Lung (tissue), 5 donors: ENCODE data around the gene ARCN1. TPM values are rescaled to one million over a fixed set of nuclear protein-coding genes. Genes with fewer than 3 reads are reported as not detected.

Source experiments
- polyA plus RNA-seq, 2 donors: library from polyadenylated mRNA; stranded (reverse); fragments of 200-250 nt; gene quantifications; one replicate each; pipeline ENCODE4 v1.2.1, GENCODE V29; 2013
- small RNA-seq: library from RNA; depleted of rRNA; stranded (forward); fragments of <200 nt; gene quantifications from one replicate; pipeline ENCODE3, GENCODE V24; 2014; ENCODE audit warnings: low replicate concordance
- total RNA-seq, 2 donors: library from RNA; depleted of rRNA in 1 of 2; stranded (reverse); fragments of >200 nt in 1 of 2; gene quantifications; one replicate each; pipeline ENCODE4 v1.2.1, GENCODE V29; 2014 to 2021
- donor health status: Bipolar disorder and iron deficiency.
- donor health status: healthy.
- donor health status: DM: yes; HTN: yes; CAD: no.

Gene ARCN1
- total and polyA plus RNA-seq, 4 donors, result 72.4 to 123 (median 106) TPM

Small RNAs within 50 kb of the gene (small RNA-seq; reads per million reads assigned to genes)
- not detected for gene RNU6-1157P

Other genes with a start within 250 kb of the ARCN1 start
- gene CD3D, start 229.7 kb upstream of the ARCN1 start, total RNA-seq, result 1 to 10 TPM; 3.8 to 9.3 TPM
- gene CD3D, start 229.7 kb upstream of the ARCN1 start, polyA plus RNA-seq, result 1 to 10 TPM; 8.0 to 9.9 TPM
- 1 to 10 TPM; 1.5 to 2.7 TPM for gene CD3G, start 228.1 kb upstream of the ARCN1 start, total RNA-seq
- gene CD3G, start 228.1 kb upstream of the ARCN1 start, polyA plus RNA-seq, result under 1 TPM; 0.55 to 0.73 TPM
- gene UBE4A, start 212.8 kb upstream of the ARCN1 start, total RNA-seq, result 10 to 100 TPM; 37.5 to 53.2 TPM
- 10 to 100 TPM; 14.9 to 18.2 TPM for gene UBE4A, start 212.8 kb upstream of the ARCN1 start, polyA plus RNA-seq
- 100 to 1,000 TPM in 1 of 2 donors, 10 to 100 TPM in 1; 50.4 to 143 TPM for gene ATP5MG, start 170.8 kb upstream of the ARCN1 start, total RNA-seq
- gene ATP5MG, start 170.8 kb upstream of the ARCN1 start, polyA plus RNA-seq, result 100 to 1,000 TPM in 1 of 2 donors, 10 to 100 TPM in 1; 96.7 to 367 TPM
- gene KMT2A, start 135.9 kb upstream of the ARCN1 start, total RNA-seq, result 100 to 1,000 TPM in 1 of 2 donors, 10 to 100 TPM in 1; 44.5 to 127 TPM
- 1 to 10 TPM; 7.7 to 9.5 TPM for gene KMT2A, start 135.9 kb upstream of the ARCN1 start, polyA plus RNA-seq
- 1 to 10 TPM in 1 of 2 donors, under 1 TPM in 1; 0.95 to 1.6 TPM for gene TTC36, start 44.9 kb upstream of the ARCN1 start, total RNA-seq
- under 1 TPM; 0.14 to 0.40 TPM for gene TTC36, start 44.9 kb upstream of the ARCN1 start, polyA plus RNA-seq
- gene TMEM25, start 41.2 kb upstream of the ARCN1 start, total RNA-seq, result 10 to 100 TPM; 20.1 to 32.0 TPM
- 10 to 100 TPM in 1 of 2 donors, 1 to 10 TPM in 1; 8.8 to 14.4 TPM for gene TMEM25, start 41.2 kb upstream of the ARCN1 start, polyA plus RNA-seq
- gene IFT46, start 6.5 kb upstream of the ARCN1 start, total RNA-seq, result 10 to 100 TPM; 27.2 to 32.9 TPM
- gene IFT46, start 6.5 kb upstream of the ARCN1 start, polyA plus RNA-seq, result 10 to 100 TPM; 15.3 to 21.7 TPM
- gene PHLDB1, start 35.2 kb downstream of the ARCN1 start, total RNA-seq, result 10 to 100 TPM; 82.8 to 90.5 TPM
- gene PHLDB1, start 35.2 kb downstream of the ARCN1 start, polyA plus RNA-seq, result 10 to 100 TPM; 27.3 to 69.3 TPM
- gene TREH, start 107.2 kb downstream of the ARCN1 start, total RNA-seq, result under 1 TPM in 1 of 2 donors, not detected in 1; 0.17 TPM
- 1 to 10 TPM in 1 of 2 donors, under 1 TPM in 1; 0.19 to 1.1 TPM for gene TREH, start 107.2 kb downstream of the ARCN1 start, polyA plus RNA-seq
- 100 to 1,000 TPM in 1 of 2 donors, 10 to 100 TPM in 1; 96.8 to 209 TPM for gene DDX6, start 218.8 kb downstream of the ARCN1 start, total RNA-seq
- gene DDX6, start 218.8 kb downstream of the ARCN1 start, polyA plus RNA-seq, result 10 to 100 TPM; 19.9 to 26.5 TPM